Liver (tissue), 9 donors: Measurements from ENCODE around the gene PITPNC1. TPM values are rescaled to one million over a fixed set of nuclear protein-coding genes. Genes with fewer than 3 reads are reported as not detected.

Experiments used
- DNase-seq: peaks from one replicate; pipeline ENCODE4 v3.0.0-alpha.2; 2017; ENCODE audit warnings: low spot score
- H3K27ac ChIP-seq, 2 donors: one replicate each; pipeline ENCODE4 v1.7.0; 2013; ENCODE audit warnings: inconsistent platforms in 2 of 2, low read length in 2 of 2, control low read depth in 1 of 2, low read depth in 1 of 2, mild to moderate bottlenecking in 1 of 2
- H3K27me3 ChIP-seq, 4 donors: one replicate each; pipeline versions ENCODE4 v1.6.1 to v1.7.0; 2013; ENCODE audit warnings: low read length in 3 of 4, inconsistent platforms in 1 of 4, mild to moderate bottlenecking in 1 of 4, moderate library complexity in 1 of 4; ENCODE audit not compliant: control insufficient read depth in 4 of 4, insufficient read depth in 4 of 4
- H3K36me3 ChIP-seq, 4 donors: one replicate each; pipeline versions ENCODE4 v1.6.1 to v1.7.0; 2013; ENCODE audit warnings: low read length in 3 of 4, mild to moderate bottlenecking in 3 of 4, low read depth in 1 of 4, moderate library complexity in 1 of 4; ENCODE audit not compliant: control insufficient read depth in 4 of 4, insufficient read depth in 3 of 4
- H3K4me1 ChIP-seq, 4 donors: one replicate each; pipeline versions ENCODE4 v1.6.1 to v1.7.0; 2013; ENCODE audit warnings: low read length in 3 of 4, mild to moderate bottlenecking in 3 of 4, moderate library complexity in 1 of 4; ENCODE audit not compliant: control insufficient read depth in 4 of 4, insufficient read depth in 4 of 4
- H3K4me3 ChIP-seq, 3 donors: one replicate each; pipeline versions ENCODE4 v1.6.1 to v1.7.0; 2013; ENCODE audit warnings: low read length in 3 of 3, control low read depth in 1 of 3, low read depth in 1 of 3, mild to moderate bottlenecking in 1 of 3
- H3K9ac ChIP-seq, 2 donors: one replicate each; pipeline ENCODE4 v1.7.0; 2013; ENCODE audit warnings: low read length in 2 of 2, mild to moderate bottlenecking in 2 of 2, moderate library complexity in 2 of 2, control low read depth in 1 of 2, low read depth in 1 of 2
- H3K9me3 ChIP-seq, 4 donors: one replicate each; pipeline versions ENCODE4 v1.6.1 to v1.7.0; 2013; ENCODE audit warnings: low read length in 3 of 4; ENCODE audit not compliant: control insufficient read depth in 4 of 4
- EGR1 ChIP-seq, 2 donors: IDR thresholded peaks; 2 replicates each; pipeline ENCODE4 v1.6.1; 2016 to 2018; ENCODE audit warnings: antibody characterized with exemption in 2 of 2, low read depth in 2 of 2
- FOXA1 ChIP-seq: IDR thresholded peaks from 2 replicates; pipeline ENCODE4 v1.6.1; 2016; ENCODE audit warnings: antibody characterized with exemption
- FOXA2 ChIP-seq: IDR thresholded peaks from 2 replicates; pipeline ENCODE4 v1.6.1; 2016; ENCODE audit warnings: antibody characterized with exemption
- GABPA ChIP-seq, 2 donors: IDR thresholded peaks in 1 of 2; conservative IDR thresholded peaks in 1 of 2; 2 replicates each; pipeline ENCODE4 v1.6.1; 2016; ENCODE audit warnings: antibody characterized with exemption in 2 of 2, mild to moderate bottlenecking in 1 of 2, moderate library complexity in 1 of 2
- HNF4A ChIP-seq, 2 donors: conservative IDR thresholded peaks; 2 replicates each; pipeline ENCODE4 v1.6.1; 2016; ENCODE audit warnings: antibody characterized with exemption in 2 of 2, mild to moderate bottlenecking in 2 of 2
- HNF4G ChIP-seq: IDR thresholded peaks from 2 replicates; pipeline ENCODE4 v1.6.1; 2016; ENCODE audit warnings: antibody characterized with exemption
- JUND ChIP-seq, 2 donors: IDR thresholded peaks; 2 replicates each; pipeline ENCODE4 v1.6.1; 2016; ENCODE audit warnings: antibody characterized with exemption in 2 of 2
- NR2F2 ChIP-seq: IDR thresholded peaks from 2 replicates; pipeline ENCODE4 v1.6.1; 2016; ENCODE audit warnings: antibody characterized with exemption
- RAD21 ChIP-seq, 2 donors: IDR thresholded peaks; 2 replicates each; pipeline ENCODE4 v1.6.1; 2016; ENCODE audit warnings: antibody characterized with exemption in 2 of 2, mild to moderate bottlenecking in 2 of 2
- RXRA ChIP-seq, 2 donors: IDR thresholded peaks; 2 replicates each; pipeline ENCODE4 v1.6.1; 2017 to 2018; ENCODE audit warnings: antibody characterized with exemption in 2 of 2, mild to moderate bottlenecking in 1 of 2
- SP1 ChIP-seq: IDR thresholded peaks from 2 replicates; pipeline ENCODE4 v1.6.1; 2018; ENCODE audit warnings: antibody characterized with exemption, mild to moderate bottlenecking
- TAF1 ChIP-seq: conservative IDR thresholded peaks from 2 replicates; pipeline ENCODE4 v1.6.1; 2016; ENCODE audit warnings: antibody characterized with exemption, mild to moderate bottlenecking
- YY1 ChIP-seq: IDR thresholded peaks from 2 replicates; pipeline ENCODE4 v1.6.1; 2016; ENCODE audit warnings: antibody characterized with exemption, mild to moderate bottlenecking
- WGBS: extraction: QIAGEN DNeasy Blood & Tissue Kit; methylation state at CpG from one replicate; pipeline ENCODE4 v1.1.7; 2013; 5-methylcytosine and 5-hydroxymethylcytosine counted together
- polyA plus RNA-seq, 2 donors: library from polyadenylated mRNA; stranded (reverse) in 1 of 2; unstranded in 1 of 2; fragments of 200-250 nt in 1 of 2; fragments of >200 nt in 1 of 2; fragmentation: Nextera tagmentation in 1 of 2; extraction: Ambion mirVana in 1 of 2; gene quantifications; one replicate each; pipeline versions ENCODE4 v1.2.1 to v1.2.3, GENCODE V29; 2013 to 2015
- total RNA-seq, 2 donors: library from RNA; depleted of rRNA; stranded (reverse); fragments of >200 nt; gene quantifications; one replicate each; pipeline ENCODE4 v1.2.3, GENCODE V29; 2014
- TF ChIP-seq, protein P1 (sequence below): IDR thresholded peaks from 2 replicates; pipeline ENCODE4 v1.6.1; 2016; ENCODE audit warnings: antibody characterized with exemption, mild to moderate bottlenecking
- TF ChIP-seq, protein P2 (sequence below): IDR thresholded peaks from 2 replicates; pipeline ENCODE4 v1.6.1; 2016; ENCODE audit warnings: antibody characterized with exemption
- TF ChIP-seq, protein P3 (sequence below): IDR thresholded peaks from 2 replicates; pipeline ENCODE4 v1.6.1; 2016; ENCODE audit warnings: antibody characterized with exemption
- TF ChIP-seq, protein P4 (sequence below): fragments of 150-350 bp; IDR thresholded peaks from 2 replicates; pipeline ENCODE4 v1.5.1; 2017; ENCODE audit warnings: improper control_type of control experiment, low read depth, low read length; ENCODE audit not compliant: missing input control
- TF ChIP-seq, protein P5 (sequence below): IDR thresholded peaks from 2 replicates; pipeline ENCODE4 v1.6.1; 2016; ENCODE audit warnings: antibody characterized with exemption
- donor health status: healthy.
- donor health status: healthy.
- donor health status: healthy.
- donor health status: healthy.
- donor health status: healthy.

PITPNC1 gene
- total and polyA plus RNA-seq, 4 donors = 2.3 to 10.2 (median 5.7) TPM

DNA sequence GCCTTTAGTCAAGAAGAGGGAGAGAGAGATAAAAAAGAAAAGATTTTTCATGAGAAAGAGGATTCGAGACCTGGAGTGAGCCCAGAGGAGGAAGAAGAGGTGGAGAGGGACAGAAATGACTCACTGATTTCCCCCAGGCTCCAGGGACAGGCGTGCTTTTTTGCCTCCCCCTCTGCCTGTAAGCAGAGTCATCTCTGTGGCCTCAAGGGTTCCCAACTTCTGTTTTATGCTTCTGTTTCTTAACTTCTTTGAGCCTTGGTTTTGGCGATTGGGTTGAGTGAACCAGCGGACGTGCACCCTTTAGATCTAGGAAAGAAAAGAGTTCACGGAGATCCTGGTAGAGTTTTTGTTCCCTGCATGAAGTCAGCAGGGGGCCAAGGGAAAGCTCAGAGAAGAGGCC lies 192.8 kb downstream of the PITPNC1 start:
- DNase-seq = no peak
- 90% methylated on average over 6 of the region's 6 CpGs for WGBS
- no peaks in the 10 kb centered on the region for H3K36me3 ChIP-seq
- no peak for TF ChIP-seq YY1
- TF ChIP-seq HNF4G = no peak
- TF ChIP-seq TAF1 = no peak
- TF ChIP-seq RAD21 (IDR thresholded peaks at IDR 0.05) = no peak
- no peak for TF ChIP-seq FOXA1
- TF ChIP-seq HNF4A (conservative IDR thresholded peaks at IDR 0.05) = no peak
- TF ChIP-seq RXRA (IDR thresholded peaks at IDR 0.05) = no peak
- TF ChIP-seq, protein P1, sequence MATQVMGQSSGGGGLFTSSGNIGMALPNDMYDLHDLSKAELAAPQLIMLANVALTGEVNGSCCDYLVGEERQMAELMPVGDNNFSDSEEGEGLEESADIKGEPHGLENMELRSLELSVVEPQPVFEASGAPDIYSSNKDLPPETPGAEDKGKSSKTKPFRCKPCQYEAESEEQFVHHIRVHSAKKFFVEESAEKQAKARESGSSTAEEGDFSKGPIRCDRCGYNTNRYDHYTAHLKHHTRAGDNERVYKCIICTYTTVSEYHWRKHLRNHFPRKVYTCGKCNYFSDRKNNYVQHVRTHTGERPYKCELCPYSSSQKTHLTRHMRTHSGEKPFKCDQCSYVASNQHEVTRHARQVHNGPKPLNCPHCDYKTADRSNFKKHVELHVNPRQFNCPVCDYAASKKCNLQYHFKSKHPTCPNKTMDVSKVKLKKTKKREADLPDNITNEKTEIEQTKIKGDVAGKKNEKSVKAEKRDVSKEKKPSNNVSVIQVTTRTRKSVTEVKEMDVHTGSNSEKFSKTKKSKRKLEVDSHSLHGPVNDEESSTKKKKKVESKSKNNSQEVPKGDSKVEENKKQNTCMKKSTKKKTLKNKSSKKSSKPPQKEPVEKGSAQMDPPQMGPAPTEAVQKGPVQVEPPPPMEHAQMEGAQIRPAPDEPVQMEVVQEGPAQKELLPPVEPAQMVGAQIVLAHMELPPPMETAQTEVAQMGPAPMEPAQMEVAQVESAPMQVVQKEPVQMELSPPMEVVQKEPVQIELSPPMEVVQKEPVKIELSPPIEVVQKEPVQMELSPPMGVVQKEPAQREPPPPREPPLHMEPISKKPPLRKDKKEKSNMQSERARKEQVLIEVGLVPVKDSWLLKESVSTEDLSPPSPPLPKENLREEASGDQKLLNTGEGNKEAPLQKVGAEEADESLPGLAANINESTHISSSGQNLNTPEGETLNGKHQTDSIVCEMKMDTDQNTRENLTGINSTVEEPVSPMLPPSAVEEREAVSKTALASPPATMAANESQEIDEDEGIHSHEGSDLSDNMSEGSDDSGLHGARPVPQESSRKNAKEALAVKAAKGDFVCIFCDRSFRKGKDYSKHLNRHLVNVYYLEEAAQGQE = no peak
- TF ChIP-seq, protein P2, sequence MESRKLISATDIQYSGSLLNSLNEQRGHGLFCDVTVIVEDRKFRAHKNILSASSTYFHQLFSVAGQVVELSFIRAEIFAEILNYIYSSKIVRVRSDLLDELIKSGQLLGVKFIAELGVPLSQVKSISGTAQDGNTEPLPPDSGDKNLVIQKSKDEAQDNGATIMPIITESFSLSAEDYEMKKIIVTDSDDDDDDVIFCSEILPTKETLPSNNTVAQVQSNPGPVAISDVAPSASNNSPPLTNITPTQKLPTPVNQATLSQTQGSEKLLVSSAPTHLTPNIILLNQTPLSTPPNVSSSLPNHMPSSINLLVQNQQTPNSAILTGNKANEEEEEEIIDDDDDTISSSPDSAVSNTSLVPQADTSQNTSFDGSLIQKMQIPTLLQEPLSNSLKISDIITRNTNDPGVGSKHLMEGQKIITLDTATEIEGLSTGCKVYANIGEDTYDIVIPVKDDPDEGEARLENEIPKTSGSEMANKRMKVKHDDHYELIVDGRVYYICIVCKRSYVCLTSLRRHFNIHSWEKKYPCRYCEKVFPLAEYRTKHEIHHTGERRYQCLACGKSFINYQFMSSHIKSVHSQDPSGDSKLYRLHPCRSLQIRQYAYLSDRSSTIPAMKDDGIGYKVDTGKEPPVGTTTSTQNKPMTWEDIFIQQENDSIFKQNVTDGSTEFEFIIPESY = no peak
- TF ChIP-seq JUND (IDR thresholded peaks at IDR 0.05) = no peak
- TF ChIP-seq FOXA2 = no peak
- no peak for TF ChIP-seq NR2F2
- no peak for TF ChIP-seq EGR1 (IDR thresholded peaks at IDR 0.05; ENCODE audit: low read depth in 2 of 2)
- no peak for TF ChIP-seq SP1
- TF ChIP-seq, protein P3, sequence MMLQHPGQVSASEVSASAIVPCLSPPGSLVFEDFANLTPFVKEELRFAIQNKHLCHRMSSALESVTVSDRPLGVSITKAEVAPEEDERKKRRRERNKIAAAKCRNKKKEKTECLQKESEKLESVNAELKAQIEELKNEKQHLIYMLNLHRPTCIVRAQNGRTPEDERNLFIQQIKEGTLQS = no peak
- TF ChIP-seq, protein P4, sequence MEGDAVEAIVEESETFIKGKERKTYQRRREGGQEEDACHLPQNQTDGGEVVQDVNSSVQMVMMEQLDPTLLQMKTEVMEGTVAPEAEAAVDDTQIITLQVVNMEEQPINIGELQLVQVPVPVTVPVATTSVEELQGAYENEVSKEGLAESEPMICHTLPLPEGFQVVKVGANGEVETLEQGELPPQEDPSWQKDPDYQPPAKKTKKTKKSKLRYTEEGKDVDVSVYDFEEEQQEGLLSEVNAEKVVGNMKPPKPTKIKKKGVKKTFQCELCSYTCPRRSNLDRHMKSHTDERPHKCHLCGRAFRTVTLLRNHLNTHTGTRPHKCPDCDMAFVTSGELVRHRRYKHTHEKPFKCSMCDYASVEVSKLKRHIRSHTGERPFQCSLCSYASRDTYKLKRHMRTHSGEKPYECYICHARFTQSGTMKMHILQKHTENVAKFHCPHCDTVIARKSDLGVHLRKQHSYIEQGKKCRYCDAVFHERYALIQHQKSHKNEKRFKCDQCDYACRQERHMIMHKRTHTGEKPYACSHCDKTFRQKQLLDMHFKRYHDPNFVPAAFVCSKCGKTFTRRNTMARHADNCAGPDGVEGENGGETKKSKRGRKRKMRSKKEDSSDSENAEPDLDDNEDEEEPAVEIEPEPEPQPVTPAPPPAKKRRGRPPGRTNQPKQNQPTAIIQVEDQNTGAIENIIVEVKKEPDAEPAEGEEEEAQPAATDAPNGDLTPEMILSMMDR = no peak
- no peak for TF ChIP-seq GABPA (IDR thresholded peaks at IDR 0.05 in 1 of 2, conservative IDR thresholded peaks at IDR 0.05 in 1 of 2)
- TF ChIP-seq, protein P5, sequence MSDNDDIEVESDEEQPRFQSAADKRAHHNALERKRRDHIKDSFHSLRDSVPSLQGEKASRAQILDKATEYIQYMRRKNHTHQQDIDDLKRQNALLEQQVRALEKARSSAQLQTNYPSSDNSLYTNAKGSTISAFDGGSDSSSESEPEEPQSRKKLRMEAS = no peak
- no peak overlapping the region for H3K27ac ChIP-seq
- no peak overlapping the region for H3K4me3 ChIP-seq
- H3K9ac ChIP-seq = no peak overlapping the region
- no peaks in the 10 kb centered on the region for H3K27me3 ChIP-seq
- H3K9me3 ChIP-seq = no peaks in the 10 kb centered on the region
- H3K4me1 ChIP-seq = no peaks in the 10 kb centered on the region

DNA sequence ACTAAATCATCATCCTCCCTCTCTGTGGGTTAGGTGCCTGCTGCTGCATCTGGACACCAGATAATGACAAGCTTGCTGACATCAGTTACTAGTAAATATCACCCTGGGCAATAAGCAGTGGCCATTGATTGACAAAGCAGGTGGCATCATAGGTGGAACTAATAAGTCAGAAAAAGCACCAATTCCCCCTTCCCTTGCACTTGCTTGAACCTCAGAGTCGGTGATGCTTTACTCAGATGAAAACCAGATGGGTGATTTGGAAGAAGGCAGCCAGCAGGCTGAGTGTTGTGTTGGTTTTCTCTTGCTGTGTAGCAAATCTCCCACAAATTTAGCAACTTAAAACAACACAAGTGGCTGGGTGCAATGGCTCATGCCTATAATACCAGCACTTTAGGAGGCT lies 193.7 kb downstream of the PITPNC1 start:
- Histone ChIP-seq H3K4me3 (no peak overlapping the region), H3K9me3 (no peaks in the 10 kb centered on the region), H3K4me1 (no peaks in the 10 kb centered on the region), H3K27me3 (no peaks in the 10 kb centered on the region), H3K27ac (no peak overlapping the region), H3K36me3 (no peaks in the 10 kb centered on the region), H3K9ac (no peak overlapping the region)
- 94% methylated on average over 1 of the region's 1 CpG for WGBS
- DNase-seq = no peak
- TF ChIP-seq NR2F2 (no peak), GABPA (IDR thresholded peaks at IDR 0.05 in 1 of 2, conservative IDR thresholded peaks at IDR 0.05 in 1 of 2) (no peak), FOXA2 (no peak), HNF4G (no peak), FOXA1 (no peak), JUND (IDR thresholded peaks at IDR 0.05) (no peak)
- TF ChIP-seq, protein P2 = no peak
